Peyer's patch (tissue), 4 donors: ENCODE measurements around the gene SORL1. TPM values are rescaled to one million over a fixed set of nuclear protein-coding genes. Genes with fewer than 3 reads are reported as not detected.

Experiments
- DNase-seq, 3 donors: peaks; one replicate each; pipeline ENCODE4 v3.0.0-alpha.2; 2017 to 2019
- H3K27ac ChIP-seq, 4 donors: fragments of 200-600 bp; sonication (generic); one replicate each; pipeline ENCODE4 v1.5.1; 2016 to 2019
- H3K27me3 ChIP-seq, 2 donors: fragments of 200-600 bp; sonication (generic); one replicate each; pipeline ENCODE4 v1.5.1; 2019
- H3K36me3 ChIP-seq, 3 donors: fragments of 200-600 bp; sonication (generic); one replicate each; pipeline ENCODE4 v1.5.1; 2016 to 2019
- H3K4me1 ChIP-seq, 4 donors: fragments of 200-600 bp; sonication (generic); one replicate each; pipeline ENCODE4 v1.5.1; 2016 to 2019
- H3K4me3 ChIP-seq, 4 donors: fragments of 200-600 bp; sonication (generic); 1 replicate in 3 of 4; 2 replicates in 1 of 4; pipeline ENCODE4 v1.5.1; 2016 to 2019; ENCODE audit warnings: mild to moderate bottlenecking in 1 of 4
- H3K9me3 ChIP-seq, 4 donors: fragments of 200-600 bp; sonication (generic); one replicate each; pipeline ENCODE4 v1.5.1; 2016 to 2019; ENCODE audit warnings: mild to moderate bottlenecking in 1 of 4
- CTCF ChIP-seq, 6 experiments: fragments of 450-650 bp in 4 of 6; fragments of 200-600 bp in 2 of 6; sonication (generic) in 1 of 6; IDR thresholded peaks; one replicate each; pipeline ENCODE4 v1.5.1; 2017 to 2019; ENCODE audit warnings: antibody characterized with exemption in 6 of 6, mild to moderate bottlenecking in 3 of 6, moderate library complexity in 1 of 6
- POLR2A ChIP-seq, 2 donors: fragments of 450-650 bp; IDR thresholded peaks; one replicate each; pipeline ENCODE4 v1.5.1; 2017; ENCODE audit warnings: antibody characterized with exemption in 2 of 2, mild to moderate bottlenecking in 2 of 2, moderate library complexity in 2 of 2
- total RNA-seq, 4 donors: library from RNA; depleted of rRNA; stranded (reverse); fragments of >200 nt; gene quantifications; one replicate each; pipeline ENCODE4 v1.1.0, GENCODE V29; 2016

Gene SORL1
- total RNA-seq, 4 donors from 2014 or later, result 52.0 to 282 (median 191) TPM

GRCh38 chr11:121552154-121552553, 100.0 kb downstream of the SORL1 start:
- DNase-seq, result no peak
- Histone ChIP-seq H3K36me3 (peaks cover 0 to 38% (median 0%) of the 10 kb centered on the region in 3 donors), H3K4me3 (no peak overlapping the region), H3K27ac (no peak overlapping the region), H3K9me3 (no peaks in the 10 kb centered on the region), H3K4me1 (peaks cover 0 to 5% (median 0%) of the 10 kb centered on the region in 4 donors), H3K27me3 (no peaks in the 10 kb centered on the region)
- no peak for TF ChIP-seq CTCF (IDR thresholded peaks at IDR 0.05)
- TF ChIP-seq POLR2A (IDR thresholded peaks at IDR 0.05), result no peak

GRCh38 chr11:121552644-121553043, 100.5 kb downstream of the SORL1 start:
- peaks cover 0 to 5% (median 0%) of the 10 kb centered on the region in 4 donors for H3K4me1 ChIP-seq
- no peaks in the 10 kb centered on the region for H3K27me3 ChIP-seq
- H3K4me3 ChIP-seq, result no peak overlapping the region
- H3K36me3 ChIP-seq, result peaks cover 0 to 43% (median 0%) of the 10 kb centered on the region in 3 donors
- H3K9me3 ChIP-seq, result no peaks in the 10 kb centered on the region
- TF ChIP-seq CTCF (IDR thresholded peaks at IDR 0.05) (no peak), POLR2A (IDR thresholded peaks at IDR 0.05) (no peak)
- DNase-seq, result no peak
- peak overlapping the region in 1 of 4 donors; percentile 65 for H3K27ac ChIP-seq

- Histone ChIP-seq H3K4me1 (peaks cover 0 to 6% (median 0%) of the 10 kb centered on the region in 4 donors), H3K4me3 (no peak overlapping the region), H3K36me3 (peaks cover 0 to 50% (median 0%) of the 10 kb centered on the region in 3 donors), H3K27ac (peak overlapping the region in 2 of 4 donors; percentile 1 to 65), H3K27me3 (no peaks in the 10 kb centered on the region), H3K9me3 (no peaks in the 10 kb centered on the region)
- no peak for DNase-seq
- TF ChIP-seq POLR2A (IDR thresholded peaks at IDR 0.05), result no peak
- no peak for TF ChIP-seq CTCF (IDR thresholded peaks at IDR 0.05)
Measured at GRCh38 chr11:121553389-121553788, 101.3 kb downstream of the SORL1 start.

GRCh38 chr11:121553806-121554205, 101.7 kb downstream of the SORL1 start:
- Histone ChIP-seq H3K9me3 (no peaks in the 10 kb centered on the region), H3K4me1 (peaks cover 0 to 10% (median 0%) of the 10 kb centered on the region in 4 donors), H3K27ac (peak overlapping the region in 3 of 4 donors; percentile 1 to 73 (median 18)), H3K4me3 (no peak overlapping the region), H3K27me3 (no peaks in the 10 kb centered on the region), H3K36me3 (peaks cover 0 to 54% (median 0%) of the 10 kb centered on the region in 3 donors)
- DNase-seq, result peak in 2 of 3 donors; percentile 91 to 93
- TF ChIP-seq CTCF (IDR thresholded peaks at IDR 0.05) (no peak), POLR2A (IDR thresholded peaks at IDR 0.05) (no peak)

- no peak for DNase-seq
- Histone ChIP-seq H3K27me3 (no peaks in the 10 kb centered on the region), H3K27ac (peak overlapping the region in 3 of 4 donors; percentile 18 to 73 (median 65)), H3K36me3 (peaks cover 0 to 60% (median 0%) of the 10 kb centered on the region in 3 donors), H3K9me3 (no peaks in the 10 kb centered on the region), H3K4me3 (no peak overlapping the region), H3K4me1 (peaks cover 0 to 18% (median under 1%) of the 10 kb centered on the region in 4 donors)
- no peak for TF ChIP-seq POLR2A (IDR thresholded peaks at IDR 0.05)
- no peak for TF ChIP-seq CTCF (IDR thresholded peaks at IDR 0.05)
Measured at GRCh38 chr11:121554552-121554951, 102.4 kb downstream of the SORL1 start.
